Neural progenitor cell (in vitro differentiated cells): Measurements from ENCODE around the gene ZSWIM5. TPM values are rescaled to one million over a fixed set of nuclear protein-coding genes. Genes with fewer than 3 reads are reported as not detected.
"Not testable (repeated sequence)": the region's sequence is repeated elsewhere in the genome, so short reads cannot be mapped to it uniquely, and the experiment has no call there.

Experiments
- DNase-seq: peaks from one replicate; pipeline ENCODE4 v3.0.0-alpha.2; 2016; ENCODE audit warnings: low spot score
- H2AFZ ChIP-seq: fragments of 200-600 bp; sonication (generic); replicated peaks from 2 replicates; pipeline ENCODE4 v1.6.1; 2016; ENCODE audit warnings: antibody characterized with exemption
- H3F3A ChIP-seq: fragments of 200-600 bp; sonication (generic); 2 replicates; pipeline ENCODE4 v1.6.1; 2016; ENCODE audit warnings: antibody characterized with exemption, low read depth
- H3K27ac ChIP-seq: fragments of 200-600 bp; sonication (generic); 2 replicates; pipeline ENCODE4 v1.5.1; 2016; ENCODE audit warnings: mild to moderate bottlenecking
- H3K27me3 ChIP-seq: fragments of 200-600 bp; sonication (generic); 2 replicates; pipeline ENCODE4 v1.6.1; 2016; ENCODE audit warnings: mild to moderate bottlenecking, moderate library complexity
- H3K36me3 ChIP-seq: fragments of 200-600 bp; sonication (generic); 2 replicates; pipeline ENCODE4 v1.5.1; 2016
- H3K4me1 ChIP-seq: fragments of 200-600 bp; sonication (generic); 2 replicates; pipeline ENCODE4 v1.6.1; 2016; ENCODE audit warnings: mixed run types
- H3K4me2 ChIP-seq: fragments of 200-600 bp; sonication (generic); 2 replicates; pipeline ENCODE4 v1.6.1; 2016
- H3K4me3 ChIP-seq: fragments of 200-600 bp; sonication (generic); 2 replicates; pipeline ENCODE4 v1.5.1; 2016
- H3K79me2 ChIP-seq: fragments of 200-600 bp; sonication (generic); 2 replicates; pipeline ENCODE4 v1.6.1; 2016; ENCODE audit warnings: low read depth
- H3K9ac ChIP-seq: fragments of 200-600 bp; sonication (generic); 2 replicates; pipeline ENCODE4 v1.6.1; 2016
- H3K9me3 ChIP-seq: fragments of 200-600 bp; sonication (generic); 2 replicates; pipeline ENCODE4 v1.5.1; 2016; ENCODE audit warnings: low read depth
- H4K20me1 ChIP-seq: fragments of 200-600 bp; sonication (generic); 2 replicates; pipeline ENCODE4 v1.6.1; 2016; ENCODE audit warnings: low read depth
- H3K27ac Mint-ChIP-seq: 3 replicates; pipeline ENCODE4 v1.8.0; 2021; ENCODE audit warnings: mixed read lengths
- H3K27me3 Mint-ChIP-seq: 2 replicates; pipeline ENCODE4 v1.8.0; 2022; ENCODE audit warnings: low read depth, mild to moderate bottlenecking, inconsistent platforms, moderate library complexity, mixed read lengths; ENCODE audit not compliant: insufficient read depth
- H3K36me3 Mint-ChIP-seq: 3 replicates; pipeline ENCODE4 v1.8.0; 2021; ENCODE audit warnings: mixed read lengths
- H3K4me1 Mint-ChIP-seq: 3 replicates; pipeline ENCODE4 v1.8.0; 2021; ENCODE audit warnings: mixed read lengths
- H3K4me3 Mint-ChIP-seq: 3 replicates; pipeline ENCODE4 v1.8.0; 2021; ENCODE audit warnings: mild to moderate bottlenecking, moderate library complexity, mixed read lengths
- H3K9me3 Mint-ChIP-seq: 3 replicates; pipeline ENCODE4 v1.8.0; 2020; ENCODE audit warnings: mixed read lengths
- EZH2 ChIP-seq: fragments of 200-600 bp; sonication (generic); IDR thresholded peaks from 2 replicates; pipeline ENCODE4 v1.6.1; 2017; ENCODE audit warnings: antibody characterized with exemption, mild to moderate bottlenecking, moderate library complexity
- EZH2phosphoT487 ChIP-seq: fragments of 200-600 bp; sonication (generic); IDR thresholded peaks from 2 replicates; pipeline ENCODE4 v1.6.1; 2017; ENCODE audit warnings: antibody characterized with exemption
- total RNA-seq: library from RNA; depleted of rRNA; stranded (reverse); fragments of >200 nt; gene quantifications from 2 replicates; pipeline ENCODE4 v1.2.3, GENCODE V29; 2015; ENCODE audit warnings: low replicate concordance
- TF ChIP-seq, protein P1 (sequence below): fragments of 200-600 bp; sonication (generic); IDR thresholded peaks from 2 replicates; pipeline ENCODE4 v1.5.1; 2017; ENCODE audit warnings: antibody characterized with exemption, mild to moderate bottlenecking

The ZSWIM5 gene
- total RNA-seq, 1 donor from 2014 or later: 5.8 TPM

DNA sequence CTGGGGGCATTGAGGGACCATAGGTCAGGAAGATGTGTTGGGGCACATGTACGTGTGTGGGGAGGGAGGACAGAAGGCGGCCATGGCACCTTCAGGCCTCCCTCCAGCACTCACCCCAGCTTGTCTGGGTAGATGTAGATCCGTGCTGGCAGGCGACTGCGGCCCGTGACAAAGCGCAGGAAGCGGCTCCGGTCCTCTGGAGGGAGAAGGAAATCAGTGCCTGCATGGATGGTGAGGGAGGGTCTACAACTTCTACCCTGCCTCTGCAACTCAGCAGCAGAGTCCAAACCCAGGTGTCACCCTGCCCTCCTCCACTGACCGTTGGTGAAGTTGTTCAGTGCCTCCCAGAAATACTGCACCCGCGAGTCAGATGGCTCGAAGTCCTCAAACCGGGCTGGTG is 202.7 kb downstream of the ZSWIM5 start:
- Mint-ChIP-seq H3K9me3 (no peaks in the 10 kb centered on the region), H3K36me3 (peaks cover 11% of the 10 kb centered on the region), H3K4me1 (no peaks in the 10 kb centered on the region), H3K27me3 (no peaks in the 10 kb centered on the region), H3K4me3 (no peak overlapping the region), H3K27ac (no peak overlapping the region)
- no peaks in the 10 kb centered on the region for H3K36me3 ChIP-seq
- H3K79me2 ChIP-seq: no peaks in the 10 kb centered on the region
- no peak overlapping the region for H3K9ac ChIP-seq
- H3F3A ChIP-seq: no peaks in the 10 kb centered on the region
- no peak overlapping the region for H3K27ac ChIP-seq
- no peak overlapping the region for H3K4me2 ChIP-seq
- DNase-seq: no peak
- H3K27me3 ChIP-seq: no peaks in the 10 kb centered on the region
- H2AFZ ChIP-seq: no peak overlapping the region
- no peaks in the 10 kb centered on the region for H3K4me1 ChIP-seq
- no peaks in the 10 kb centered on the region for H4K20me1 ChIP-seq
- no peaks in the 10 kb centered on the region for H3K9me3 ChIP-seq
- no peak overlapping the region for H3K4me3 ChIP-seq
- TF ChIP-seq EZH2phosphoT487 (no peak), EZH2 (no peak)
- TF ChIP-seq, protein P1, sequence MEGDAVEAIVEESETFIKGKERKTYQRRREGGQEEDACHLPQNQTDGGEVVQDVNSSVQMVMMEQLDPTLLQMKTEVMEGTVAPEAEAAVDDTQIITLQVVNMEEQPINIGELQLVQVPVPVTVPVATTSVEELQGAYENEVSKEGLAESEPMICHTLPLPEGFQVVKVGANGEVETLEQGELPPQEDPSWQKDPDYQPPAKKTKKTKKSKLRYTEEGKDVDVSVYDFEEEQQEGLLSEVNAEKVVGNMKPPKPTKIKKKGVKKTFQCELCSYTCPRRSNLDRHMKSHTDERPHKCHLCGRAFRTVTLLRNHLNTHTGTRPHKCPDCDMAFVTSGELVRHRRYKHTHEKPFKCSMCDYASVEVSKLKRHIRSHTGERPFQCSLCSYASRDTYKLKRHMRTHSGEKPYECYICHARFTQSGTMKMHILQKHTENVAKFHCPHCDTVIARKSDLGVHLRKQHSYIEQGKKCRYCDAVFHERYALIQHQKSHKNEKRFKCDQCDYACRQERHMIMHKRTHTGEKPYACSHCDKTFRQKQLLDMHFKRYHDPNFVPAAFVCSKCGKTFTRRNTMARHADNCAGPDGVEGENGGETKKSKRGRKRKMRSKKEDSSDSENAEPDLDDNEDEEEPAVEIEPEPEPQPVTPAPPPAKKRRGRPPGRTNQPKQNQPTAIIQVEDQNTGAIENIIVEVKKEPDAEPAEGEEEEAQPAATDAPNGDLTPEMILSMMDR: no peak

DNA sequence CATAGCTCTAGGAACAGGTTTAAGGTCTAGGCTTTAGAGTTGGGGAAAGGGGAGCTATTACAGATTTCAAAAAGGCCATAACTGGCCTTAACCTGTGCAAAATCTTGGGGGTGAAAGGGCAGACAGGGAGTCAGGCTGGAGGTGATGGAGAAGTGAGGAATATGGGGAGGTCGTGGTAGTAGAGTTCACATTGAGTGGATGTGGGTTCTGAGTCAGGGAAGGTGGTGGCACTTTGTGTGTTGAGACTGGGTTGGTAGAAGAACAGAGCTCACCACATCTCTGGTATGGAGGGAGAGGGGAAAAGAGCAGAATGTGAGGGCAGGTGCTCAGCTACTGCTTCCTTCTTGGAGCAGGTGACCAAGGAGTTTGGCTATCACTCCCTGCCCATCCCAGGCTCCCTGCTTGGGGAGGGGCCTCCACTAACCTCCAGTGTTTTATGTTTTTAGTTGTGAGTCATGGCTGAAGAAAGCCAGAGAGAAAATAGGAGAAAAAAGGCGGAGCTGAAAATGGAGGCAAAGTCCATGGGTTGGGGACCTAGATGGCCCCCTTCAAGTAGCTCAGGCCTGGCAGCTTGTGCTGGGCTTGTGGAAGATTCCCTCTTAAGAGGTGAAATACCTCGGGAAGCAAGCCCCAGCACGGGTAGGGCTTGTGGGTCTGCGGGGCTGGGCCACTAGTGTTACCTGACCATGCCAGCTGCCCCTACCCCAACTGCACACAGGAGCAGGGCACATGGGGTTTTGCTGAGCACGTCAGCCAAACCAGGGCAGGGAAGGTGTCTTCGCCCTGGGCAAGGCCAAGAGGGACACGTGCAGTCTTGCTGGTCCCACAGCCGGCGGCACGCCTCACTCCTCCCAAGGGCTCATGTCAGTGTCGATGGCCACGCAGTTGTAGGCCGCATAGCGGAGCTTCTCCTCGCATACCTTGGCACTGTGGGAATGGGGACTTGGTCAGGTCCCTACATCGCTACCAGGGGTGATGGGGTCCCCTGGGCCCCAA is 203.5 kb downstream of the ZSWIM5 start:
- TF ChIP-seq EZH2phosphoT487: no peak
- no peak overlapping the region for H3K4me2 ChIP-seq
- no peaks in the 10 kb centered on the region for H3K4me1 ChIP-seq
- no peak overlapping the region for H3K9ac ChIP-seq
- H3K27me3 ChIP-seq: no peaks in the 10 kb centered on the region
- no peaks in the 10 kb centered on the region for H3K9me3 ChIP-seq
- no peaks in the 10 kb centered on the region for H3K36me3 ChIP-seq
- peaks cover 11% of the 10 kb centered on the region for H3K36me3 Mint-ChIP-seq
- no peaks in the 10 kb centered on the region for H3F3A ChIP-seq
- H2AFZ ChIP-seq: no peak overlapping the region
- no peaks in the 10 kb centered on the region for H3K4me1 Mint-ChIP-seq
- H3K9me3 Mint-ChIP-seq: no peaks in the 10 kb centered on the region
- no peaks in the 10 kb centered on the region for H3K27me3 Mint-ChIP-seq
- DNase-seq: no peak
- no peak overlapping the region for H3K27ac Mint-ChIP-seq
- H3K79me2 ChIP-seq: no peaks in the 10 kb centered on the region
- H3K4me3 Mint-ChIP-seq: no peak overlapping the region
- H3K27ac ChIP-seq: no peak overlapping the region
- H3K4me3 ChIP-seq: no peak overlapping the region
- no peaks in the 10 kb centered on the region for H4K20me1 ChIP-seq

DNA sequence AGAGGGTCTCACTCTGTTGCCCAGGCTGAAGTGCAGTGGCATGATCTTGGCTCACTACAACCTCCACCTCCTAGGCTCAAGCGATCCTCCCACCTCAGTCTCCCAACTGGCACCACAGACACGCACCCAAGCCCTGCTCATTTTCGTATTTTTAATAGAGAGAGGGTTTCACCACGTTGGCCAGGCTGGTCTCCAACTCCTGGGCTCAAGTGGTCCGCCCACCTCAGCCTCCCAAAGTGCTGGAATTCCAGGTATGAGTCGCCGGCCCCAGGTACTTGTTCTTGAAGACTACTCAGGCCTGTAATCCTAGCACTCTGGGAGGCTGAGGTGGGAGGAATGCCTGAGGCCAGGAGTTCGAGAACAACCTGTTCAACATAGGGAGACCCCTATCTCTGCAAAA is 204.8 kb downstream of the ZSWIM5 start:
- not testable (repeated sequence) for H3K36me3 ChIP-seq, H3K79me2 ChIP-seq, H3K4me1 ChIP-seq, H3K27ac Mint-ChIP-seq, H4K20me1 ChIP-seq, H3K4me2 ChIP-seq, H3K9me3 ChIP-seq, H3K27me3 ChIP-seq, H2AFZ ChIP-seq, H3K4me3 Mint-ChIP-seq, DNase-seq, H3K4me1 Mint-ChIP-seq, H3K9me3 Mint-ChIP-seq, H3K4me3 ChIP-seq, H3K27ac ChIP-seq, H3F3A ChIP-seq, H3K27me3 Mint-ChIP-seq, H3K9ac ChIP-seq
- peaks cover 11% of the 10 kb centered on the region for H3K36me3 Mint-ChIP-seq

DNA sequence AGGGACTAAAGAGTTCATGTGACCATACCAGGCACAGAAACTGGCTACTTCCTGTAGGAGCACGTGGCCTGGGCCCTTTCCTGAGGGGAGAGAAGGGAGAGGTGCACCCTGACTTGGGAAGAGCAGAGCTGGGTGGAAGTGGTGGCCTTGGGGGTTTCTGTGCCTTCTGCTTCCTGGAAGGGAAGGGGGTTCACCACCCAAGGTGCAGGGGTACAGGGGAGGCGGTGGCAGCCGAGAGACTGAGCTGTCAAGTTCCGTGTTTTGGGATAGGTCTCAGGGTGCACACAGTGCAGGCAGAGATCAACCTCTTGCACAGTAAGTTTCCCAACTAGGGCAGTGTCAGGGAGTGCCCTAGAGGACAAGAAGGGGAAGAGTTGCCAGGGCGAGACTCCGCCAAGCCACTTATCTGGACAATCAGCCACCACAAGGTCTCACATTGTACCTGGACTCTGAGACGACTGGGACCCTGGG is 205.4 kb downstream of the ZSWIM5 start:
- Mint-ChIP-seq H3K27ac (no peak overlapping the region), H3K9me3 (no peaks in the 10 kb centered on the region)

More for the DNA sequence above, 205.4 kb downstream of the ZSWIM5 start:
- no peaks in the 10 kb centered on the region for H3K4me1 Mint-ChIP-seq
- no peaks in the 10 kb centered on the region for H3K27me3 Mint-ChIP-seq
- H3K4me2 ChIP-seq: no peak overlapping the region
- no peaks in the 10 kb centered on the region for H3K79me2 ChIP-seq
- H4K20me1 ChIP-seq: no peaks in the 10 kb centered on the region
- H3K4me1 ChIP-seq: no peaks in the 10 kb centered on the region
- H2AFZ ChIP-seq: no peak overlapping the region
- no peaks in the 10 kb centered on the region for H3K36me3 ChIP-seq
- H3F3A ChIP-seq: no peaks in the 10 kb centered on the region
- peaks cover 11% of the 10 kb centered on the region for H3K36me3 Mint-ChIP-seq
- no peak overlapping the region for H3K27ac ChIP-seq
- no peaks in the 10 kb centered on the region for H3K9me3 ChIP-seq
- H3K4me3 Mint-ChIP-seq: no peak overlapping the region
- H3K4me3 ChIP-seq: no peak overlapping the region
- no peaks in the 10 kb centered on the region for H3K27me3 ChIP-seq
- H3K9ac ChIP-seq: no peak overlapping the region
- TF ChIP-seq, protein P1: no peak
- no peak for TF ChIP-seq EZH2phosphoT487
- TF ChIP-seq EZH2: no peak
- no peak for DNase-seq
